ENCODE results near the gene MYO7A.

MYO7A gene

DNA sequence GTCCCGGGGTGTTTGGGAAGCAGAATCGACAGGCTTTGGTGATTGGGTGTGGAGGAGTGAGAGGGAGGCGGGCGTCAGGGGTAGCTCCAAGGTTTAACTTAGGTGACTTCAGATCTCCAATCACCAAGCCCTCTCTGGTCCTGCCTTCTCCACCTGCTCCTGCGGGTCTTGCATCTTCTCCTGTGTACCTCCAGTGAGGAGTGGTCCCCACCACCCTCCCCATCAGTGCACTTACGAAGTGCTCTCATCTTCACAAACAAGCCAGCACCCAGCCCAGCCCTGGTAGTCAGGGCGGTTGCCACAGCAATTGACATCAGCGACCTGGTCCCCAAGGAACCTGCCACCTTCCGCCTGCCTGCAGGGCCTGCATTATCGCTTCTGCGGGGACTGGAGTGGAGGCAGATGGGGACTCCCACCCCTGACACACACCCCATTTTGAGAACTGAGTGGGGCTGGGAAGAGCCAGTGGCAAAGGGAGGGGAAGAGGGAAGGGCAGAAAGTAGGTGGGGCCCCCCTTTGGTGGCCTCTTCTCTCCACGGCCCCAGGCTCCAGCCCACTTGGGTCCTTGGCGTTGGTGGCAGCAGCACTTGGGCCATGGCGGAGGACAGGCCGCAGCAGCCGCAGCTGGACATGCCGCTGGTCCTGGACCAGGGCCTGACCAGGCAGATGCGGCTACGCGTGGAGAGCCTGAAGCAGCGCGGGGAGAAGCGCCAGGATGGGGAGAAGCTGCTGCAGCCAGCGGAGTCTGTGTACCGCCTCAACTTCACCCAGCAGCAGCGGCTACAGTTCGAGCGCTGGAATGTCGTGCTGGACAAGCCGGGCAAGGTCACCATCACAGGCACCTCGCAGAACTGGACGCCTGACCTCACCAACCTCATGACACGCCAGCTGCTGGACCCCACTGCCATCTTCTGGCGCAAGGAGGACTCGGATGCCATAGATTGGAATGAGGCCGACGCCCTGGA lies 25.5 kb upstream of the MYO7A start, which contains the start of gene OMP:
Gene OMP, plus strand, starts transcription at position 595 of the 965 bp plus-strand sequence. Its CDS starts 0 bp downstream, at position 595.
- no peak within 1 kb of the TSS for H3K9ac ChIP-seq (ENCODE audit: low read length in 5 of 5)
- peaks cover 0 to 10% (median 0%) of the 10 kb centered on the region in 5 donors for H3K36me3 ChIP-seq (ENCODE audit: control insufficient read depth in 5 of 5, insufficient read depth in 5 of 5, low read length in 5 of 5)
- H3K4me3 ChIP-seq (ENCODE audit: low read depth in 1 of 5, low read length in 5 of 5): no peak within 1 kb of the TSS
- no peaks in the 10 kb centered on the region for H3K27me3 ChIP-seq (ENCODE audit: control insufficient read depth in 5 of 5, insufficient read depth in 4 of 5, low read length in 5 of 5)
- H3K4me1 ChIP-seq (ENCODE audit: control insufficient read depth in 5 of 5, insufficient read depth in 5 of 5, low read length in 5 of 5): peaks cover 0 to 1% (median 0%) of the 10 kb centered on the region in 5 donors
- H3K27ac ChIP-seq (ENCODE audit: low read depth, low read length): no peak within 1 kb of the TSS
- H3K9me3 ChIP-seq (ENCODE audit: control insufficient read depth in 5 of 5, low read length in 5 of 5): no peaks in the 10 kb centered on the region

DNA sequence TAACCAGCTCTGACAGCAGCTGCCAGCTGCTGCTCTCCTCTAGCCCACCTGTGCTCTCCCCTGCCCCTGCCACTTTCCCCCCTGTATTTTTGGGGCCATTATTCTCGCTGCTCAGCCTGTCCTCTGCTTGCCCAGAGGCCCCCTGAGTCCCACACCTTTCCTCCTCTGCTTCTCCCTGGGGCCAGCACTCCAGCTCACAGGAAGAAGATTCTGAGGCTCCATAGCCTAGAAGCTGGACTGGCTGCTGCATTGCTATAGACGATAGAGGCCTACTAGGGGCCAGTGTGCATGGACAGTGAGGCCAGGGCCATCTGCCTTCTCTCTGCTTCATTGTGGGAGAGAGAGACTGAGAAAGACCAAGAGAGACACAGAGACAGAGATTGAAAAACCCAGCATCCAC lies 24.7 kb upstream of the MYO7A start:
- H3K27ac ChIP-seq (ENCODE audit: low read depth, low read length): no peak overlapping the region

DNA sequence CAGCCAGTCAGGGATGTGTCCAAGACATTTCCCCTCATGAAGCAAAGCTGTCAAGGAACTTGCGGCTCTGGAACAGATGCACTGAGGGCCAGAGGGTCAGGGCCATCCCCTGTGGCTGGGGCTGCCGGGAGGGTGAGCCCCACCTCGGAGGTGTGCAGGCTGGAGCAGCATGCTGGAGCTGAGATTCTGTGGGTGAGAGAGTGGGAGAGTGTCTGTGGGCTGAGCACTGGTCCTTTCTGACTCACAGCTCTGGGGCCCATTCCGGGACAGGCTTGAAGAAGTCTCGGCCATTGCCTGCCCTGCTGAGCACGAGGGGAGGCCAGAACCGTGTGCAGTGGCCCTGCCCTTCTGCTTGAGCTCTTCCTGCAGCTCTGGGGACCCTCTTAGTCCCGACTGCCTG lies 23.3 kb upstream of the MYO7A start:
- peaks cover 0 to 11% (median 3%) of the 10 kb centered on the region in 5 donors for H3K4me1 ChIP-seq (ENCODE audit: control insufficient read depth in 5 of 5, insufficient read depth in 5 of 5, low read length in 5 of 5)
- no peaks in the 10 kb centered on the region for H3K9me3 ChIP-seq (ENCODE audit: control insufficient read depth in 5 of 5, low read length in 5 of 5)
- no peak overlapping the region for H3K9ac ChIP-seq (ENCODE audit: low read length in 5 of 5)
- no peaks in the 10 kb centered on the region for H3K27me3 ChIP-seq (ENCODE audit: control insufficient read depth in 5 of 5, insufficient read depth in 4 of 5, low read length in 5 of 5)
- H3K36me3 ChIP-seq (ENCODE audit: control insufficient read depth in 5 of 5, insufficient read depth in 5 of 5, low read length in 5 of 5): peaks cover 0 to 10% (median 0%) of the 10 kb centered on the region in 5 donors
- H3K27ac ChIP-seq (ENCODE audit: low read depth, low read length): no peak overlapping the region
- no peak overlapping the region for H3K4me3 ChIP-seq (ENCODE audit: low read depth in 1 of 5, low read length in 5 of 5)

More for the DNA sequence above, 24.7 kb upstream of the MYO7A start:
- peaks cover 0 to 7% (median 0%) of the 10 kb centered on the region in 5 donors for H3K4me1 ChIP-seq (ENCODE audit: control insufficient read depth in 5 of 5, insufficient read depth in 5 of 5, low read length in 5 of 5)
- H3K9ac ChIP-seq (ENCODE audit: low read length in 5 of 5): no peak overlapping the region
- no peaks in the 10 kb centered on the region for H3K27me3 ChIP-seq (ENCODE audit: control insufficient read depth in 5 of 5, insufficient read depth in 4 of 5, low read length in 5 of 5)
- H3K36me3 ChIP-seq (ENCODE audit: control insufficient read depth in 5 of 5, insufficient read depth in 5 of 5, low read length in 5 of 5): peaks cover 0 to 10% (median 0%) of the 10 kb centered on the region in 5 donors
- no peak overlapping the region for H3K4me3 ChIP-seq (ENCODE audit: low read depth in 1 of 5, low read length in 5 of 5)
- no peaks in the 10 kb centered on the region for H3K9me3 ChIP-seq (ENCODE audit: control insufficient read depth in 5 of 5, low read length in 5 of 5)

- no peaks in the 10 kb centered on the region for H3K27me3 ChIP-seq (ENCODE audit: control insufficient read depth in 5 of 5, insufficient read depth in 4 of 5, low read length in 5 of 5)
- no peak overlapping the region for H3K27ac ChIP-seq (ENCODE audit: low read depth, low read length)
- no peak overlapping the region for H3K9ac ChIP-seq (ENCODE audit: low read length in 5 of 5)
- H3K9me3 ChIP-seq (ENCODE audit: control insufficient read depth in 5 of 5, low read length in 5 of 5): no peaks in the 10 kb centered on the region
- no peak overlapping the region for H3K4me3 ChIP-seq (ENCODE audit: low read depth in 1 of 5, low read length in 5 of 5)
- H3K36me3 ChIP-seq (ENCODE audit: control insufficient read depth in 5 of 5, insufficient read depth in 5 of 5, low read length in 5 of 5): peaks cover 0 to 10% (median 0%) of the 10 kb centered on the region in 5 donors
- peaks cover 0 to 12% (median 3%) of the 10 kb centered on the region in 5 donors for H3K4me1 ChIP-seq (ENCODE audit: control insufficient read depth in 5 of 5, insufficient read depth in 5 of 5, low read length in 5 of 5)
These were observed 21.7 kb upstream of the MYO7A start for GRCh38 chr11:77106321-77106720.

DNA sequence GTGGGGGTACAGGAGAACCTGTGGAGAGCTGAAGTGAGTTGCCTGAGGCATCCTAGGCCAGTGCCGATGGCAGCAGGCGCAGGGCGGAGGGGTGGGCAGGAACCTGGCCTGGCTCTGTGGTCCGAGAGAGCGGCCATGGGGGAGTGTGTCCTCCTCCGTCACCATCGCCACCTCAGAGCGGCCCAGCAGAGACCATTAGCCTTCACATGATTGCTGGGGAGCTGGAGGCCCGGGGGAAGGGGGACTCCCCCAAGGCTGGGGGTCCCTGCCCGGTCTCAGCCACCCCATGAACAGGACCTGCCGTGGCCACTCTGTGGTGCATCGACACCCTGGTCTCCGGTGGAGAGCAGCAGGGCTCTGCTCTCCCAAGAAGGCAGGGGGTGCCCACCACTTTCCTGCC lies 21.3 kb upstream of the MYO7A start:
- Histone ChIP-seq H3K4me1 (ENCODE audit: control insufficient read depth in 5 of 5, insufficient read depth in 5 of 5, low read length in 5 of 5) (peaks cover 0 to 12% (median 3%) of the 10 kb centered on the region in 5 donors), H3K9me3 (ENCODE audit: control insufficient read depth in 5 of 5, low read length in 5 of 5) (no peaks in the 10 kb centered on the region), H3K9ac (ENCODE audit: low read length in 5 of 5) (no peak overlapping the region), H3K36me3 (ENCODE audit: control insufficient read depth in 5 of 5, insufficient read depth in 5 of 5, low read length in 5 of 5) (peaks cover 0 to 10% (median 0%) of the 10 kb centered on the region in 5 donors), H3K27ac (ENCODE audit: low read depth, low read length) (no peak overlapping the region), H3K4me3 (ENCODE audit: low read depth in 1 of 5, low read length in 5 of 5) (no peak overlapping the region), H3K27me3 (ENCODE audit: control insufficient read depth in 5 of 5, insufficient read depth in 4 of 5, low read length in 5 of 5) (no peaks in the 10 kb centered on the region)

- no peak overlapping the region for H3K9ac ChIP-seq (ENCODE audit: low read length in 5 of 5)
- H3K9me3 ChIP-seq (ENCODE audit: control insufficient read depth in 5 of 5, low read length in 5 of 5): no peaks in the 10 kb centered on the region
- no peaks in the 10 kb centered on the region for H3K27me3 ChIP-seq (ENCODE audit: control insufficient read depth in 5 of 5, insufficient read depth in 4 of 5, low read length in 5 of 5)
- no peak overlapping the region for H3K4me3 ChIP-seq (ENCODE audit: low read depth in 1 of 5, low read length in 5 of 5)
- peaks cover 0 to 6% (median 0%) of the 10 kb centered on the region in 5 donors for H3K36me3 ChIP-seq (ENCODE audit: control insufficient read depth in 5 of 5, insufficient read depth in 5 of 5, low read length in 5 of 5)
- no peak overlapping the region for H3K27ac ChIP-seq (ENCODE audit: low read depth, low read length)
- peaks cover 0 to 12% (median 3%) of the 10 kb centered on the region in 5 donors for H3K4me1 ChIP-seq (ENCODE audit: control insufficient read depth in 5 of 5, insufficient read depth in 5 of 5, low read length in 5 of 5)
These were observed 20.1 kb upstream of the MYO7A start for GRCh38 chr11:77107950-77108349.

GRCh38 chr11:77108436-77108835 lies 19.6 kb upstream of the MYO7A start:
- no peaks in the 10 kb centered on the region for H3K27me3 ChIP-seq (ENCODE audit: control insufficient read depth in 5 of 5, insufficient read depth in 4 of 5, low read length in 5 of 5)
- no peak overlapping the region for H3K4me3 ChIP-seq (ENCODE audit: low read depth in 1 of 5, low read length in 5 of 5)
- no peak overlapping the region for H3K27ac ChIP-seq (ENCODE audit: low read depth, low read length)
- H3K9ac ChIP-seq (ENCODE audit: low read length in 5 of 5): no peak overlapping the region
- no peaks in the 10 kb centered on the region for H3K9me3 ChIP-seq (ENCODE audit: control insufficient read depth in 5 of 5, low read length in 5 of 5)
- H3K36me3 ChIP-seq (ENCODE audit: control insufficient read depth in 5 of 5, insufficient read depth in 5 of 5, low read length in 5 of 5): peaks cover 0 to 2% (median 0%) of the 10 kb centered on the region in 5 donors
- H3K4me1 ChIP-seq (ENCODE audit: control insufficient read depth in 5 of 5, insufficient read depth in 5 of 5, low read length in 5 of 5): peaks cover 0 to 12% (median 3%) of the 10 kb centered on the region in 5 donors

DNA sequence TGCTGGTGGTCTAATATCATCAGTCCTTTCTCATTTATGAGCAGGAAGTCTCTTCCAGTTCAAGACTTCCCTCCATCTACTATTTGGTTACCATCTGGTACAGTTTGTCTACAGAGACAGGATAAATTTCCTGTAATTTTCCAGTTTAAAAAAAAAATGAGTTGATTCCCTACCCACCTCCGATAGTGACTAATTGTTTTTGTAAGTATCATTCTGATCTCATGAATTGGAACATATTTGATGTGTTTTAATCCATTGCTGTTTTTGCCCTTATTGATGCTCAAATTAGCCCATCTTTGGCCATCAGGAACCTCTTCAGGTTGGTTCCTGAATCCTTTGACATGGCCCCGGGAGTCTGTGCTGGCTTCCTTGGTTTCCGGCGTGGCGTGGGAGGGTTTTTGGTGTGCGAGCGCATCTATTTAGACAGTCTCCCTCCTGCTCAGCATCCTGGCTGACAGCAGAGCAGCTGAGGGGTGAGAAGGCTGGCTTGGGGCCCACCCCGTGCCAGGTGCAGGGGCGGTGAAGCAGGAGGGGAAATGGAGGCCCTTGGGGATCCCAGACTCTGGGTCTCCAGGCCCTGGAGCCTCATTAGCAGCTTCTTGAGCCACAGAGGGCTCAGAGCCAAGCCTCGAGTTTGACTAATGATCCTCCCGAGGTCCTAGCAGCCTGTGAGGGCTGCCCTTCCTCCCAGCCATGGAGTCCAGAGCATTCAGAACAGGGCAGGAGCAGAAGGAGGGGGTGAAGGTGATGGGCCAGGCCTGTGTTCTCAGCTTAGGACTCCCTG lies 18.6 kb upstream of the MYO7A start:
- H3K9ac ChIP-seq (ENCODE audit: low read length in 5 of 5): no peak overlapping the region
- no peak overlapping the region for H3K4me3 ChIP-seq (ENCODE audit: low read depth in 1 of 5, low read length in 5 of 5)
- peaks cover 0 to 4% (median 0%) of the 10 kb centered on the region in 5 donors for H3K36me3 ChIP-seq (ENCODE audit: control insufficient read depth in 5 of 5, insufficient read depth in 5 of 5, low read length in 5 of 5)
- H3K27ac ChIP-seq (ENCODE audit: low read depth, low read length): no peak overlapping the region
- H3K9me3 ChIP-seq (ENCODE audit: control insufficient read depth in 5 of 5, low read length in 5 of 5): no peaks in the 10 kb centered on the region
- H3K27me3 ChIP-seq (ENCODE audit: control insufficient read depth in 5 of 5, insufficient read depth in 4 of 5, low read length in 5 of 5): no peaks in the 10 kb centered on the region
- peaks cover 0 to 12% (median 3%) of the 10 kb centered on the region in 5 donors for H3K4me1 ChIP-seq (ENCODE audit: control insufficient read depth in 5 of 5, insufficient read depth in 5 of 5, low read length in 5 of 5)

GRCh38 chr11:77110836-77111235 lies 17.2 kb upstream of the MYO7A start:
- Histone ChIP-seq H3K4me1 (ENCODE audit: control insufficient read depth in 5 of 5, insufficient read depth in 5 of 5, low read length in 5 of 5) (peaks cover 0 to 12% (median 3%) of the 10 kb centered on the region in 5 donors), H3K36me3 (ENCODE audit: control insufficient read depth in 5 of 5, insufficient read depth in 5 of 5, low read length in 5 of 5) (peaks cover 0 to 4% (median 0%) of the 10 kb centered on the region in 5 donors)

More at GRCh38 chr11:77110836-77111235, 17.2 kb upstream of the MYO7A start:
- no peaks in the 10 kb centered on the region for H3K9me3 ChIP-seq (ENCODE audit: control insufficient read depth in 5 of 5, low read length in 5 of 5)
- H3K27ac ChIP-seq (ENCODE audit: low read depth, low read length): no peak overlapping the region
- H3K27me3 ChIP-seq (ENCODE audit: control insufficient read depth in 5 of 5, insufficient read depth in 4 of 5, low read length in 5 of 5): no peaks in the 10 kb centered on the region
- no peak overlapping the region for H3K9ac ChIP-seq (ENCODE audit: low read length in 5 of 5)
- H3K4me3 ChIP-seq (ENCODE audit: low read depth in 1 of 5, low read length in 5 of 5): no peak overlapping the region
